GM15510 (cell line): ENCODE results near the gene SFI1.

Source experiments
- POLR2A ChIP-seq: IDR thresholded peaks from 3 replicates; pipeline ENCODE4 v1.6.1; 2011; ENCODE audit warnings: borderline replicate concordance; ENCODE audit not compliant: insufficient read length; ENCODE audit errors: extremely low read depth

The SFI1 gene

GRCh38 chr22:31604137-31604705 lies 107.9 kb downstream of the SFI1 start:
- TF ChIP-seq POLR2A = no peak

- no peak for TF ChIP-seq POLR2A
These were observed 108.7 kb downstream of the SFI1 start for GRCh38 chr22:31604746-31605705.

GRCh38 chr22:31605851-31606585 lies 109.7 kb downstream of the SFI1 start:
- no peak for TF ChIP-seq POLR2A

GRCh38 chr22:31607696-31608095 lies 111.4 kb downstream of the SFI1 start:
- TF ChIP-seq POLR2A = no peak

GRCh38 chr22:31609716-31610115 lies 113.4 kb downstream of the SFI1 start:
- no peak for TF ChIP-seq POLR2A

DNA sequence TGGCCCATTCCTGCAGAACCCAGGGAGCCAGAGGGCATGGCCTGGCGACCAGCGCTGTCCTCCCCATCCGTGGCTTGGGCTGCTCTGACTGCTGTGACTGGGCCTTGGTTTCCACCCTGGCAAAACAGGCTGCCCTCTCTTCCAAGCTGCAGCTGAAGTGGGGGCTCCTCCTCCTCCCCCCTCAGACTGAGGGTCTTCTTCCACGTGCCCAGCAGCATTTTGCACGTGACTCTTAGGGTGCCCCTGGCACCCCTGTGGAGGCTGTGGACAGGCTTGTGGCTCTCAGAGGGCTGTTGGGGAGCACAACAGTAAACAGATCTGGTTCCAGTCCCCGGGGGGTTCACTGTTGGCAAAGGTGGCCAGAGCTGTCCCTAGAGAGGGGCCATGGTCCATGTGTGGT lies 114.3 kb downstream of the SFI1 start:
- no peak for TF ChIP-seq POLR2A

- no peak for TF ChIP-seq POLR2A
These were observed 114.9 kb downstream of the SFI1 start for GRCh38 chr22:31611061-31611760.

DNA sequence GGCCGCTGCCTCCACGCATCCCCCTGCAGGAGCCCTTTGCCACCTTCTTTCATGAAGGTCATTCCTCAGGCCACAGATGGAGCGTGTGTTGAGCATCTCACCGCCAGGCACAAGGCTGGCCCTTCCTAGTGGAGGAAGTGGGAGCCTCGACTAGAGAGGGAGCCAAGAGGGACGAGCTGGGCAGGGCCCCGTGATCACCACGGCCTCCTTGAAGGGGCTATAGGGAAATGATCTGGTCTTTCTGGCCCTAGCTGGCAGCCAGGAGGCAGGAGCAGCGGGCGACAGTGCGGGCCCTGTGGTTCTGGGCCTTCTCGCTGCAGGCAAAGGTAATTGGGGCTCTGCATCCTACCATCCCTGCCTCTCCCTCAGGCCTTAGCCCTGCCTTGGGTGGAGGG lies 116.6 kb downstream of the SFI1 start:
- TF ChIP-seq POLR2A = no peak

DNA sequence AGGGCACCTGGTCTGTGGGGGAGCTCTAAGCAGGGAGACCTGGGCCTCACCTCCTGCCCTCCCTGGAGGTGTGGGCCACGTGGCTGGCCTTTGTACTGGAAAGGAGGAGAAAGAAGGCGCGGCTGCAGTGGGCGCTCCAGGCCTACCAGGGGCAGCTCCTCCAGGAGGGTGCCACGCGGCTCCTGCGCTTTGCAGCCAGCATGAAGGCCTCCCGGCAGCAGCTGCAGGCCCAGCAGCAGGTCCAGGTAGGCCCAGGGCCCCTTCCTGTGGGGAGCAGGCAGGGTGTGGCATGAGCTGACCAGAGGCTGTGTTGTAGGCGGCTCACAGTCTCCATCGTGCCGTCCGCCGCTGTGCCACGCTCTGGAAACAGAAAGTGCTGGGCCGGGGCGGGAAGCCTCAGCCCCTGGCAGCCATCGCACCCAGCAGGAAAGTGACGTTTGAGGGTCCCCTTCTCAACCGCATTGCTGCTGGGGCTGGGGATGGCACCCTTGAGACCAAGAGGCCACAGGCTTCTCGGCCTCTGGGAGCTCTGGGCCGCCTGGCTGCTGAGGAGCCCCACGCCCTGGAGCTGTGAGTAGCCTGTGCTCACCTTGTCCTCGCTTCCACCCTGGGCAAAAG lies 117.1 kb downstream of the SFI1 start:
- no peak for TF ChIP-seq POLR2A

GRCh38 chr22:31613904-31614296 lies 117.6 kb downstream of the SFI1 start:
- no peak for TF ChIP-seq POLR2A

- TF ChIP-seq POLR2A = no peak
These were observed 118.6 kb downstream of the SFI1 start for GRCh38 chr22:31614781-31615490.

GRCh38 chr22:31615491-31615860 lies 119.1 kb downstream of the SFI1 start:
- no peak for TF ChIP-seq POLR2A

DNA sequence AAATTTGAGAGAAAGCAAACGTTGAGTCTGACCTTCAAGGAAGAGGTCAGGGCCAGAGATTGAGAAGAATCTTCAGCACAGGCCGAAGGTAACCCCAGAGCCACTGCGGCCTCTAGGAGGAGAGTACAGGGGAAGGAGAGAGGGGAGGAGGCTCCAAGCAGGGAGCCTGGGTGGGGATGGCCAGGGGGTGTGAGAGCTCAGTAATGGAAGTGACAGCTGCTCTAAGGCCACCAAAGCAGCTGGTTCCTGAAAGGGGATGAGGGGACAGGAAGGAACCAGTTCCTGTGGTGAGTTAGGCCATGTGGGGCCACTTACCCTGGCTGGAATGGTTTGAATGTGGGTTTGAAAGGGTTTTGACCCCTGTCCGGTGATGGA lies 119.6 kb downstream of the SFI1 start:
- TF ChIP-seq POLR2A = no peak
